Parietal lobe (tissue), 2 donors: ENCODE measurements around the gene JUND. TPM values are rescaled to one million over a fixed set of nuclear protein-coding genes. Genes with fewer than 3 reads are reported as not detected.

ENCODE experiments used
- small RNA-seq: library from RNA; depleted of rRNA; stranded (forward); fragments of <200 nt; gene quantifications from one replicate; pipeline ENCODE3, GENCODE V24; 2014; ENCODE audit warnings: low replicate concordance
- total RNA-seq: library from RNA; depleted of rRNA; stranded (reverse); fragments of >200 nt; gene quantifications from one replicate; pipeline ENCODE4 v1.2.3, GENCODE V29; 2014

Gene JUND
- total RNA-seq: 90.8 TPM

GRCh38 chr19:18281082-18282020 lies at the start of gene JUND:
TSS of gene JUND (minus strand) at chr19:18281622. CDS start at chr19:18281484, 138 bp downstream.

GRCh38 chr19:18322759-18323460 lies 41.5 kb upstream of the JUND start, which contains the start of gene LSM4:
TSS of gene LSM4 (minus strand) at chr19:18323076. CDS start at chr19:18323020, 56 bp downstream.

GRCh38 chr19:18274219-18274780 lies 7.1 kb downstream of the JUND start, which contains the start of gene IQCN:
TSS of gene IQCN (minus strand) at chr19:18274452. CDS start at chr19:18269478, 4,974 bp downstream.

Small RNA genes lying within 50 kb of the gene (small RNA-seq; reads per million reads assigned to genes)
- gene MIR3188: not detected
- not detected for gene RPL39P38

Other genes with a start within 250 kb of the JUND start
- gene IL12RB1, start 194.7 kb downstream of the JUND start, total RNA-seq: not detected
- 6.9 TPM for gene MAST3, start 183.8 kb downstream of the JUND start, total RNA-seq
- 60.7 TPM for gene PIK3R2, start 128.5 kb downstream of the JUND start, total RNA-seq
- gene IFI30, start 107.8 kb downstream of the JUND start, total RNA-seq: not detected
- gene MPV17L2, start 88.4 kb downstream of the JUND start, total RNA-seq: 3.1 TPM
- 75.4 TPM for gene RAB3A, start 77.6 kb downstream of the JUND start, total RNA-seq
- gene PDE4C, start 55.2 kb downstream of the JUND start, total RNA-seq: 3.1 TPM
- gene IQCN, start 7.2 kb downstream of the JUND start, total RNA-seq: 2.5 TPM
- 53.5 TPM for gene LSM4, start 41.5 kb upstream of the JUND start, total RNA-seq
- gene PGPEP1, start 59.0 kb upstream of the JUND start, total RNA-seq: 24.7 TPM
- 0.63 TPM for gene GDF15, start 104.5 kb upstream of the JUND start, total RNA-seq
- 0.31 TPM for gene LRRC25, start 116.0 kb upstream of the JUND start, total RNA-seq
- gene SSBP4, start 137.8 kb upstream of the JUND start, total RNA-seq: 53.5 TPM
- gene ISYNA1, start 156.5 kb upstream of the JUND start, total RNA-seq: 79.8 TPM
- gene ELL, start 240.4 kb upstream of the JUND start, total RNA-seq: 8.1 TPM